Measurements from ENCODE around the gene PIK3C2G. TPM values are rescaled to one million over a fixed set of nuclear protein-coding genes. Genes with fewer than 3 reads are reported as not detected.

Gene PIK3C2G
- polyA plus RNA-seq, 3 donors = 4.2 to 5.1 (median 4.8) TPM

DNA sequence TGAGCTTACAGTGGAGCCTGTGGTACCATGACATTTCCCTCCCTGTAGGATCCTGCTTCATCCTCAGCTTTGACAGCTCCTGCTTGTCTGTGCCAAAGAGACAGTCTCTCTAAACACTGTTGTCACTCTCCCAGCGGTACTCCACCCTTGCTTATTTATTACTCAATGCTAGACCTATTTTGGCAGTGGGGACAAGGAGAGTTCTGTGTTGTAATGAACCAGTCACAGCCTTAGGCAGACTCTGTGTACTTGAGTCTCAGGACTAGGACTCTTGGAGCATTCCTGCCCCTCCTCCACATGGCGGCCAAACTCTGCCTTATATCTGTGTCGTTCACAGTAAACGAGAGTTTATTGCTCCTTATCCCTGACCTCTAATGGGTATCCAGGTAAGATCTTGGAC, 70.9 kb downstream of the PIK3C2G start:
- DNase-seq (ENCODE audit: low read depth in 3 of 3, low spot score in 2 of 3) = no peak

DNA sequence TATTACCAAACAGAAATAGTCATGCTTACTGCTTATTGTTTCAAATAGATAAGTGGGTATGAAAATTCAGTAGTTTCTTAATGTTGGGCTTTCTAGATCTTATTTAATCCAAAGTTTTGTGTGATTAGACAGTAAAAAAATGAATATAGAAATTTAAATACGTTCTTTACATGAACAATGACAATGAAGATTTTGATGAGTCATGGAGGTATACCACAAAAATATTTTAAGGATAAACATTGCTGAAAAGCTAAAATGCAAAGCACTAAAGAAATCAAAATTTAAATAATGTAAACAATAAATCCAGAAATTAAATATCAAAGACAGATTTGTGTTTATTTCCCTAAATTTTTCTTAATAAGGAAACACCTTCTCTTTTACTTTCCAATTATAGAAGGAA, 78.3 kb downstream of the PIK3C2G start:
- no peak for DNase-seq (ENCODE audit: low read depth in 3 of 3, low spot score in 2 of 3)

DNA sequence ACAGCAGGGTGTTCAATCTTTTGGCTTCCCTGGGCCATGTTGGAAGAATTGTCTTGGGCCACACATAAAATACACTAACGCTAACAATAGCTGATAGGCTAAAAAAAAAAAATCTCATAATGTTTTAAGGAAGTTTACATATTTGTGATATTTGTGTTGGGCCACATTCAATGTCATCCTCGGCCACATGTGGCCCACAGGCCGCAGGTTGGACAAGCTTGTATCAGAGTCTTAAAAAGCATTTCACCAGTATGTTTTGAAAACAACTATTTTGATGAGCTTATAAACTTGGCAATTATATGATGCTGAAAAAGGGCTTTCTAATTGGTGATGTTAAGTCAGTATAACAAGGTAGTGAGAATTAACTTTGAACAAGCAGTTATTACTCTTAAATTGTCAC, 78.9 kb downstream of the PIK3C2G start:
- no peak for DNase-seq (ENCODE audit: low read depth in 3 of 3, low spot score in 2 of 3)

DNA sequence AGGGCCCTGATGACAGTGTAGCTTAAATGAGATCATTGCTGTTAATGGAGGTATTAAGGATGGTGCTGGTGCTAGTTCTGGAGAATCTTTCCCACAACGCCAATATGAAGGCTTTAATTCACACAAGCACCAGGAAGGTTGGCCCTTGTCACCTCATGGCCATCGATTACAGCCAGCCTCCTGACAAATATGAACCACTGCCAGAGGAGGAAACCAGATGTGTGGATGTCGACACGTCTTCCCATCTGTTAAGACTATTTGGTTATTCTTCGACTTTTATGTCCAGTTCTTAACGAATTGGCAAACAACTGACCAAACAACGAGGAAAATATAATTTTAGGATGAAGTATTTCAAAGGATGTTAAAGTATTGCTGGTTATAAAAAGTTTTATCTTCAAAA, 79.5 kb downstream of the PIK3C2G start:
- DNase-seq (ENCODE audit: low read depth in 3 of 3, low spot score in 2 of 3) = no peak

DNA sequence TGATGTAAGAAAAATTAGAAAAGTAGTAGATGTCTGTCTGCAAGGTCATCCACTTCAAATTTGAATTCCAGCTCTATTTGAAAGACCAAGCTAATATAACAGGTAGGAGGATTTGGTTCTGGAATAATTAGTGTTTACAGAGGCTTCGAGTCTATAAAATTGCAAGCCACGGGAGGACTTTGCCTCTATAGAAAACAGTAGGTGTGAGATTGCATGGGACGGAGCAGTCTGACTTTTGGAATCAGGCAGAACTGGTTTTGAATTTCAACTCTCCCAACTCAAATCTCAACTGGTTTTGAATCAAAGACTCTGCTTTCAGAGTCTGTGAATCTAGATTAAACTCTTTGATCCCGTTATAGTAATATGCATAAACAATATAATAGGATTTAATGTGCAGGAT, 82.4 kb downstream of the PIK3C2G start:
- no peak for DNase-seq (ENCODE audit: low read depth in 3 of 3, low spot score in 2 of 3)

DNA sequence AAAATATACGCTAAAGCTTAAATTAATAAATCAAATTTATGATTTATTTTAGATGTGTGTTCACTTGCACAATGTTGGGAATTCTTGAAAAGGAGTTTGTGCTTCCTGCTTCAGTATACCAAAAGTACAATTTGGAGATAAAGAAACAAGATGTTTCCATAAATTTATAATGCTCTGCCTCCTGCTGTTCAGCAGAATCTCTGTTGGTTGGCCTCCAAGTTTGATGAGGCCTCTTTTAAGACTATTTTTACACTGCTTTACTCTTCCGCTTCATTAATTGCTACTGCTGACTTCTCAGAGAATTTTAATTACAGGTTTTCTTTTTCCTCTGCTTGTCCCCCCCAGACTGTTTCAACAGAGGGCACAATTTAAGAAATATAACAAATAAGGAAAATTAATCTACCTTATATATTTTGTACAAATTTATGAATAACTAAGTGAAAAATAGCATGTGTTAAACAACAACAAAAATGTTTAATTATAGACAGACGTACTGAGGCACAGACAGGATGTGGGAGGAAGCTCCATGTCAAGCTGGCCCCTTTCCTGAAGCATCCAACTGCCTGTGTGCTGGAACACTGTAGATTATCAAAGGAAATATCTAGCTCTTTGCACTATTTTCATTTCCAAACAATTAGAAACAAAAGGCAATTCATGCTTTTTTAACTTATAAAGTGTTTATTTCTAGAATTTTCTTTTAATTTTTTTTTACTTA, 83.9 kb downstream of the PIK3C2G start:
- no peak for DNase-seq (ENCODE audit: low read depth in 3 of 3, low spot score in 2 of 3)

DNA sequence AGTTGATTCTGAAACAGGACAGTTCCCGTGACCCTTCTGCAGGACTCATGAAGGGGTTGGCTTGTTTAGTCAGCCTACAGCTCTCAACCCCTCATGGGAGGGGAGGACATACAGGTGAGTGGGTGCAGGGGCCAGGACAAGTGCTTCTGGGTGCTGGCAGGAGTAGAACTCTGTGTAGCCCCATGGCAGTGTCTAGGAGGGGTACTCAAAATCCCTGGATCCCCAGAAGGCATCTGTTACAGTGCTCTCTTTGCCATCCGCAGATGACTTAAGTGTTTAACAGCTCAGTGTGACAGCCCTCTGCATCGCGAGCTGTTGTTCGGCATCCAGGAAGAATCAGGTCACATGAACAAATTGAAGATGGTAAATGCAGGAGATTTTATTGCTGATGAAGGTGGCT, 91.0 kb downstream of the PIK3C2G start:
- no peak for DNase-seq (ENCODE audit: low read depth in 3 of 3, low spot score in 2 of 3)

DNA sequence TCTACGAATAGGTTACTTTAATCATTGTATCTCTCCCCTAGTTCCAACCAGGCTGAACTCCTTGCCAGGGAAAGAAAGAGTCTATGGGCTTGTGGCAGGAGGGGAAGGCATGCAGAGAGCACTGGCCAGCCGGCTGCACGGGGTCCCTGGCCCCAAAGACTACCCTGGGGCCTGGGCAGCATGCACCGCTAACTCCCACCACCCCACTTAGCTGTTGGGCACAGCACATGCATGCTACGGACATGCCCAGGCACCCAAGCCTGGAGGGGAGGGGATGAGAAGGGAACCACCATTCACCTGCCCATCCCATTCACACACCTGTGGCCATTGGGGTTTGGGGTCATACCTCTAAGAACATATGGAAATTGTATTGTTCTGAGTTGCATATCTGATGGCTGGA, 94.1 kb downstream of the PIK3C2G start:
- no peak for DNase-seq (ENCODE audit: low read depth in 3 of 3, low spot score in 2 of 3)

DNA sequence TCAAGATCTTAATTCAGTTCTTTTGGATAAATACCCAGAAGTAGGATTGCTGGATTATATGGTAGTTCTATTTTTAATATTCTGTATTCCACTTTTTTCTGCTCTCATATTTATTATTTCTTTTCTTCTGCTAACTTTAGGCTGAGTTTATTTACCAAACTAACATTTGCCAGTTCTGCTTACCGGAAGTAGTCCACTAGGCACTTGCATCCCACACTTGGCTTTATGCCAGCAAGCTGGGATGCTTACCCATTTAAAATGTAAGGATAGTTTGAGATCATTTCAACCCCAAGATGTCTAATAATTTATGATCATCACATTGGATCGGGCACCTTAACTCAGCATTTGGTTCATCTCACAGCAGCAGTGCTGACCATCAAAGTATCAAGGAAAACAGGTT, 96.8 kb downstream of the PIK3C2G start:
- no peak for DNase-seq (ENCODE audit: low read depth in 3 of 3, low spot score in 2 of 3)

DNA sequence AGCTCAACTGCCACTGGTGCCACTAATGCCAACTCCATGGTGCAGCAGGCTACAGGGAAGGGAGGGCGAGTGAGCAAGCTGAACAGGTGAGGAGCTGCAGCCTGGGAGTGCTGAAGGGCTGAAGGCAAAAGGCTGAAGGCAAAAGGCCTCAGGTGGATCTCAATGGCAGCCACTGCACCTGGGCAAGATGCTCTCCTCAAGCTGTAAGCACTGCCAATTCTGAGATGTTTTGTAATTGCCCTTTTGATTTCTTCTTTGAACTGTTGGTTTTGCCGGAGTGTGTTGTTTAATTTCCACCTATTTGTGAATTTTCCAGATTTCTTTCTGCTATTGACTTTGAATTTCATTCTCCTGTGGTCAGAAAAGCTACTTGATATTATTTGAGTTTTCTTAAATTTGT, 97.6 kb downstream of the PIK3C2G start:
- no peak for DNase-seq (ENCODE audit: low read depth in 3 of 3, low spot score in 2 of 3)

DNA sequence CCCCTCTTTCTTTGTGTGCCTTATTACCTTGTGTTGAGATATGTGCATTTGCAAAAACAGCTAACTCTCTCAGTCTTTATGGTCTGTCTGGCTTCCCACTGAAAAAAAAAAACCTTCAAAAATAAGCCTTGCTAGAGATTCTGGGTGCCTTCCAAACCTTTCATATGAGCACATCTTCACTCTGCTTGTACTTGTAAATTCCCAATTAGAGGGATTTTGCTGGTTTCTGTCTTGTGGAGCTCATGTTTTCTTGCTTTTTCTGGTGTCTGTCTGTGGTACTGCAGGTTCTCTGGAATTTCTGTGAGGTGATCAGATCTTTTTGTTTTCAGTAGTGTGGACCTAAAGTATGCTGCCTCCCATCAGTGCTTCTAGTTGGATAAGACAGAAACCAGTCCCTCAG, 100.1 kb downstream of the PIK3C2G start:
- DNase-seq (ENCODE audit: low read depth in 3 of 3, low spot score in 2 of 3) = no peak

DNA sequence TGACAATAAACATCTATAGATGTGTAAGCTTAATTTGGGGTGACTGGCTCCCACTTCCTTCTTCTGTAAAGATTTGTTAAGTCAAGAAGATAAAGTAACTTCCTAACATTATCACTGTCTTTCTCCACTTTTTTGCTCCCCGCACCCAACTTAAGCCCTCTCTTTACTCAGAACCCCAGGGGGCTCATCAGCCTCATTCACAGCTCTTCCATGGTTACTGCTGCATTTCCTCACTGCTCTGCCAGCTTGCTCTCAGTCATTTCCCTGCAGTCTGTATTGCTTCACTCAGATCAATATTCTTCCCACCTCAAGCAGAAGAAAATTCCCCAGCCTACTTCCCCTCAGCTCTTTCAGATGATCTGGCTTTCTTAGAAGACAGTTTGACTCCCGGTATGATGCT, 102.0 kb downstream of the PIK3C2G start:
- no peak for DNase-seq (ENCODE audit: low read depth in 3 of 3, low spot score in 2 of 3)

DNA sequence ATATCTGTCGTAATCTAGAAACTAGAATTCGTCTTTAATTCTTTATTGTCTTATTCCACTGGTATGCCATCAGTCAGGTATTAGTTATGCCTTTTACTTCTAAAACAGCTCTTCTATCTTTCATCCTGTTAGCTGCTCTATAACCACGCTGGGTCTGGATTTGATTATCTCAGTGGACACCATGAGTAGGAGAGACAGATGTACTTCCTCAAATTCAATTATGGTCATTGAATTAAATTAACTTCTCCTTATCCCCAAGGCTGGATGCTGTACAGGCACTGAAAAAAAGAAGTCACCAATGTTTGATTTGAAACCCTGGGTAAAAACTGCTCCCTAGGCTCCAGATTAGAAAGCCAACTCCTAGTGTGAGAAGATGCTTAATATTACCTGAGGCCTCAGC, 107.3 kb downstream of the PIK3C2G start:
- DNase-seq (ENCODE audit: low read depth in 3 of 3, low spot score in 2 of 3) = no peak

DNA sequence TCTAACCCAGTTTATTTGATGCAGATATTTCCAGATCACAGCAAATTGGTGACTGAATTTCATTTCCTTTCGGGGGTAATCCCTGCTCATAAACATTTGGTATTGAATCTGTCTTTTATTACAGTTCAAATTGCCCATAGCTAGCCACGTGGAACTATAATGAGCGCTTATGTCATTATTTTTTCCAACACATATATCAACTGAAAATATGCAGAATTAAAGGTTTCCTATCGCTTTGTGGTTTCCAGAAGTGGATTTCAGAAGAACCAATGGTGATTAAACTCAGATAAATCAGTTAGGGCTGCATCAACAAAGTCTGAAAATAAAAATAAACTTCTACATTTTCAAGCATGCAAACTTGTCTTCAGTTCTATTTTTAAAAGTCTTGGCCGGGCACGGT, 111.9 kb downstream of the PIK3C2G start:
- DNase-seq (ENCODE audit: low read depth in 3 of 3, low spot score in 2 of 3) = no peak

DNA sequence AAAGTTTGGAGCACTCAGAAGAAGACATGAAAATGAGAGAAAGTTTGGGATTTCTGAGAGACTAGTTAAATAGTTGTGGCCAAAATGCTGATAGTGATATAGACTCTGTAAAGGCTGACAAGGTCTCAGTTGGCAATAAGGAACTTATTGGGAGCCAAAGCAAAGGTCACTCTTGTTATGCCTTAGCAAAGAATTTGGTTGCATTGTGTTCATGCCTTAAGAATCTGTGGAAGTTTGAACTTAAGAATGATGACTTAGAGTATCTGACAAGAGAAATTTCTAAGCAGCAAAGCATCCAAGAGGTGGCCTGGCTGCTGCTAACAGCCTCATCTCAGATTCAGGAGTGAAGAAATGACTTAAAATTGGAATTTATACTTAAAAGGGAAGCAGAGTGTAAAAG, 113.8 kb downstream of the PIK3C2G start:
- no peak for DNase-seq (ENCODE audit: low read depth in 3 of 3, low spot score in 2 of 3)

DNA sequence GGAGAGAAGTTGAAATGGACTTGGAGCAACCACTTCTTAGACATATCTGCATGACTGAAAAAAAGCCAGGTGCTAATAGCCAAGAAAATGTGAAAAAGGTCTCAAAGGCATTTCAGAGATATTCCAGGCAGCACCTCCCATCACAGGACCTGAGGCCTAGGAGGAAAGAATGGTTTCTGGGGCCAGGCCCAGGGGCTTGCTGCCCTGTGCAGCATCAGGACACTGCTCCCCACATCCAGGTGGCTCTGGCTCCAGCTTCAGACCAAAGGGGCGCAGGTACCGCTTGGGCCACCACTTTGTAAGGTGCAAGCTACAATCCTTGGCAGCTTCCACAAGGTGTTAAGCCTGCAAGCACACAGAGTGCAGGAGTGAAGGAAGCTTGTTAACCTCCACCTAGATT, 114.3 kb downstream of the PIK3C2G start:
- DNase-seq (ENCODE audit: low read depth in 3 of 3, low spot score in 2 of 3) = no peak

DNA sequence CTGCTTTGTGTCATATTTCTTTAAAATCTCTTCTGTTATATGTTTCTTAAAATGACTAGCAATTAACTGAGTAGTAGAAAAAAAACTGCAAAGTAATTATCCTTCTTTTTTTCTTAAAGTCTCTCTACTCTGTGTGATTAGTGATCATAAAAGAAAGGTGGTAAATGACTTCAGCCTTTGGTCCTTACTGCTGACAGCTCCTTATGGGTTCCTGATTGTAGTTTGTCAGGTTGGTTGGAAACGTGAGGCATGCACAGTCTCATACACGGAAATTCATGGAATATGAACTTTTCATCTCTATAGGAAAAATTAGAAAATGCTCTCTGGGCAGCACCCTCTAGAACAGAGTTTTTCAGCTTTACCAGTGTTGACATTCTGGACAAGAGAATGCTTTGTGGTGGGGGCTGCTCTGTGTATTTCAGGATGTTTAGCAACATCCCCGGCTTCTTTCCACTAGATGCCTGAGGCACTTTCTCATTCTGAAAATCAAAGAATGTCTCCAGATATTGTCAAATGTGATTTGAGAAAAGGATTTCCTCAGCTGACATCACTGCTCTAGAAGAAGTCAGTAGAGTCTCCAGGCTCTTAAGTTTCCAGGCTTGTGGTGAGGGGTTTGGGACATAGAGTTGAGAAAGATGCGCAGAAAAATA, 121.0 kb downstream of the PIK3C2G start:
- DNase-seq (ENCODE audit: low read depth in 3 of 3, low spot score in 2 of 3) = no peak

DNA sequence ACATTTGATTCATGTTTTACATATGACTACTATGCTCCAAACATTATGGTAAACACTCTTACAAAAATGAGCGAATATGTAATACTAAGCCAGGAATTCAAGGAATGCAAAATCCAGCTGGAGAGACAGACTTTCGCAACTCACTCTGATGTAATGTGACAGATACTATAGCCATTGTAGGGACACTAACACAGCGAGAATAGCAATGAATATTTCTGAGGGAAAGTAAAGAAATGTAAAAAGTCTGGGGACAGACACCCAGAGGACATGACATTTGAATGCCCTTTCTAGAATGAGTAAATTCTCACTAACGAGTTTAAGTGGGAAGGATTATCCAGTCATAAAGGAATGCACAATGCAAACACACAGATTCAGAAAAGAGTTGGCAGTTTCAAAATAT, 121.9 kb downstream of the PIK3C2G start:
- peak; percentile 27 to 38 (median 36) for DNase-seq (ENCODE audit: low read depth in 3 of 3, low spot score in 2 of 3)

DNA sequence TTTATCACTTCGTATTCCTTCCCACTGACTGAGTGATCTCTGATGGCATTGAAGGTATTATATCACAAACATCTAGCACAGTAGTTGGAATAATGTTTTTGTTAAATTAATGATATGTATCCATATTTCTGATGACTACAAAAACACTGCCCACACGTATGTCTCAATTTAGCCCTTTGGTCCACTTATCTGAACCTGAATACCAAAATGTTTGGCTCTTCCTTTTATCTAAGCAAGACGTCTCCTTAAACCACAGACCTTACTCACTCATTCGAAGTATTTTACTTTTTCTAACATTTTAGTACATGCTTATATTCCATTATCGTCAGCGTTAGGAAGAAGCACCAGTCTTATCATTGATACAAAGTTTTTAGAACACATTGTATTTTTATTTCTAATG, 126.4 kb downstream of the PIK3C2G start:
- no peak for DNase-seq (ENCODE audit: low read depth in 3 of 3, low spot score in 2 of 3)

DNA sequence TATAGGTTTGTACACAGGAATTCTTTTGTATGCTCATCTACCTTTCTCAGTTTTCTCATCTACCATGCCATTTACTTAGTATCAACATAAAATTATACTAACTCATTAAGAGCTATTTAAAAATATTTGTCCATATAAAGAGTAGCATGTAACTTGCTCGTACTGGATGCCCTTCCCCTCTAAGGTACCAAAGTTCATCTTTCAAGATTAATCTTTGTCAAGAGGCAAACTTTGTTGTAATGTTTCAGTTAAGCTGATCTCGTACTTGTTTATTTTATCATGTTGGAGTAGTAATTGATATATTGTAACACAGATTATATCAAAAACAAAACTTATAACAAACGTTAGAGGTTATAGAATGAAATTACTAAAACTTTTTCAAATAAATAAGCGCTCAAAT, 128.5 kb downstream of the PIK3C2G start:
- no peak for DNase-seq (ENCODE audit: low read depth in 3 of 3, low spot score in 2 of 3)

DNA sequence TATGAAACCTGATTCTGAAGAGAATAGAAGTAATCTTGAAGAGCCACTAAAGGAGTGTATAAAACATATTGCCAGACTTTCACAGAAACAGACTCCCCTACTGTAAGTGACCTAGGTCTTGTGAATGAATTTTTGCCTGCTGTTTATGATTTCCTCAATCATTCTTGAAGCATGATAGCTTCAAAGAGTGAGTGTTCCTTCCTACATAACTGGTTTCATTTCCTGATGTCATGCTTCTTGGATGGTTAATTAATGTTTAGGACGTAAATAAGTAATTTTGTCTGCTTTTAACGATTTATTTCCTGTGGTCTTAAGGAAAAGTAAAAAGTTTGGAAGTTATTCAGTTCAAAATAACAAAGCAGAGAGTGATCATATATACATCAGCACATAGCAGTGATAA, 129.8 kb downstream of the PIK3C2G start:
- peak in 2 of 3 donors; percentile 12 to 16 for DNase-seq (ENCODE audit: low read depth in 3 of 3, low spot score in 2 of 3)

DNA sequence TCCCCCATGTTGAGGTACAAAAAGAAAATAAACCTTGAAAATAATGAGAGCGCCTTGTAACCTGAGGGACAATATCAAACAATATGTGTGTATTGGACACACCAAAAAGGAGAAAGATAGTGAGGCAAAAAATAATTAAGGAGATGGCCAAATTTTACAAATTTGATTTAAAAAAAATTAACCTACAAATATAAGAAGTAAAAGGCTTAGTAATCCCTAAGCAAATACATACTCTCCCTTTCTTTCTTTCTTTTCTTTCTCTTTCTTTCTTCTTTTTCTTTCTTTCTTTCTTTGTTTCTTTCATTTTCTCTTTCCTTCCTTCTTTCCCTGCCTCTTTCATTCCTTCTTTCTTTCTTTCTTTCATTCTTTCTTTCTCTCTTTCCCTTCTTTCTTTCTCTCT, 133.4 kb downstream of the PIK3C2G start:
- no peak for DNase-seq (ENCODE audit: low read depth in 3 of 3, low spot score in 2 of 3)

DNA sequence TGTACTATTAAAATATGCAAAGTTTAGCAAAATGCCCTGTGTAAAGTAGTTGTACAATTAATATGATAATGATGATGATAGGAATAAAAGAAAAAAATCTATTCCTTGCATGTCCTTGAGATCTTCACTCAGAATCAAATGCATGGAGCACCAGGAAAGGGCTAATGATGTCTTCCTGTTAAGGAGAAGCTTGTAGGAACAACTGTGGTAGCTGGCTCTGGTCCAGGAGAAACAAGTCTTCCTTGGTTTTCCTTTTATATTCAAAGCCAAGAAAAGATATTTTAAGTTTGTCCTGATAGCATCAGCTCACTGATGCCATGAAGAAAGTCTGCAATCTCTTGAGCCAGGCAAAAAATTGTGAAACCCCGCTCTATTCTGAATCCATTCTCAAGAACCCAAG, 138.9 kb downstream of the PIK3C2G start:
- DNase-seq (ENCODE audit: low read depth in 3 of 3, low spot score in 2 of 3) = no peak

Measured in right renal cortex interstitium (tissue), 3 donors.